HEK293T (cell line): ENCODE data around the gene NEBL.

ENCODE experiments used
- CTCF ChIA-PET: fragments of 350-600 bp; formaldehyde crosslinking; extraction: SDS; loops from one replicate; lab custom pipeline; 2021; ENCODE audit warnings: antibody characterized with exemption, inconsistent platforms; lab: Yijun Ruan, JAX
- POLR2A ChIA-PET: fragments of 350-600 bp; formaldehyde crosslinking; extraction: SDS; loops from one replicate; lab custom pipeline; 2020; ENCODE audit warnings: antibody characterized with exemption, inconsistent platforms; lab: Yijun Ruan, JAX
- DNase-seq: peaks from one replicate; pipeline ENCODE4 v3.0.0; 2012; ENCODE audit warnings: mixed read lengths; ENCODE audit errors: extremely low spot score
- ARNT ChIP-seq: fragments of 450-650 bp; IDR thresholded peaks from 2 replicates; pipeline ENCODE4 v1.6.1; 2017; ENCODE audit warnings: mild to moderate bottlenecking
- BHLHE40 ChIP-seq: fragments of 450-650 bp; IDR thresholded peaks from 2 replicates; pipeline ENCODE4 v1.6.1; 2016; ENCODE audit warnings: mild to moderate bottlenecking, moderate library complexity, borderline replicate concordance
- CTBP1 ChIP-seq: fragments of 450-650 bp; IDR thresholded peaks from 2 replicates; pipeline ENCODE4 v1.6.1; 2016; ENCODE audit warnings: borderline replicate concordance
- ELF4 ChIP-seq: fragments of 450-650 bp; IDR thresholded peaks from 2 replicates; pipeline ENCODE4 v1.6.1; 2017; ENCODE audit warnings: antibody characterized with exemption
- FOXA1 ChIP-seq: fragments of 450-650 bp; IDR thresholded peaks from 2 replicates; pipeline ENCODE4 v1.6.1; 2016; ENCODE audit warnings: mild to moderate bottlenecking
- FOXK2 ChIP-seq: fragments of 450-650 bp; IDR thresholded peaks from 2 replicates; pipeline ENCODE4 v1.6.1; 2016; ENCODE audit warnings: mild to moderate bottlenecking
- FOXM1 ChIP-seq: fragments of 450-650 bp; IDR thresholded peaks from 2 replicates; pipeline ENCODE4 v1.6.1; 2017; ENCODE audit warnings: mild to moderate bottlenecking, borderline replicate concordance
- HDGF ChIP-seq: fragments of 450-650 bp; IDR thresholded peaks from 2 replicates; pipeline ENCODE4 v1.6.1; 2017; ENCODE audit warnings: antibody characterized with exemption, borderline replicate concordance
- L3MBTL2 ChIP-seq: fragments of 450-650 bp; conservative IDR thresholded peaks from 2 replicates; pipeline ENCODE4 v1.6.1; 2016; ENCODE audit warnings: mild to moderate bottlenecking
- LEF1 ChIP-seq: fragments of 450-650 bp; IDR thresholded peaks from 2 replicates; pipeline ENCODE4 v1.6.1; 2017; ENCODE audit warnings: mild to moderate bottlenecking, borderline replicate concordance
- NFRKB ChIP-seq: fragments of 450-650 bp; IDR thresholded peaks from 2 replicates; pipeline ENCODE4 v1.6.1; 2016; ENCODE audit warnings: mild to moderate bottlenecking, moderate library complexity
- PKNOX1 ChIP-seq: fragments of 450-650 bp; IDR thresholded peaks from 2 replicates; pipeline ENCODE4 v1.6.1; 2016
- SP1 ChIP-seq: fragments of 450-650 bp; IDR thresholded peaks from 2 replicates; pipeline ENCODE4 v1.6.1; 2017
- SUZ12 ChIP-seq: fragments of 450-650 bp; IDR thresholded peaks from 2 replicates; pipeline ENCODE4 v1.6.1; 2016; ENCODE audit warnings: mild to moderate bottlenecking
- TARDBP ChIP-seq: fragments of 450-650 bp; IDR thresholded peaks from 2 replicates; pipeline ENCODE4 v1.6.1; 2016
- ZNF384 ChIP-seq: fragments of 450-650 bp; IDR thresholded peaks from 2 replicates; pipeline ENCODE4 v1.6.1; 2016

NEBL gene

GRCh38 chr10:20920061-20920460 is 22.9 kb upstream of the NEBL start:
- POLR2A ChIA-PET, result no interaction called here
- TF ChIP-seq ARNT (no peak), SP1 (no peak), ELF4 (no peak), FOXA1 (no peak), SUZ12 (no peak), BHLHE40 (no peak), LEF1 (no peak), CTBP1 (no peak), ZNF384 (no peak)
- no peak for DNase-seq
- CTCF ChIA-PET, result interaction anchor here (0.6 kb wide), 1 partner anchor 15 kb away, joined by 3 read pairs; no protein-coding TSS in a partner anchor

GRCh38 chr10:20919481-20919880 is 22.4 kb upstream of the NEBL start:
- no peak for TF ChIP-seq ZNF384
- TF ChIP-seq BHLHE40, result no peak
- no peak for TF ChIP-seq ELF4
- no peak for TF ChIP-seq LEF1
- TF ChIP-seq NFRKB, result no peak
- no peak for TF ChIP-seq TARDBP
- no peak for TF ChIP-seq CTBP1
- TF ChIP-seq FOXM1, result no peak
- TF ChIP-seq L3MBTL2, result no peak
- TF ChIP-seq SUZ12, result no peak
- TF ChIP-seq HDGF, result no peak
- TF ChIP-seq ARNT, result no peak
- no peak for TF ChIP-seq PKNOX1
- TF ChIP-seq SP1, result no peak
- TF ChIP-seq FOXA1, result no peak
- TF ChIP-seq FOXK2, result no peak
- no peak for DNase-seq
- CTCF ChIA-PET, result no interaction called here
- POLR2A ChIA-PET, result no interaction called here

- CTCF ChIA-PET, result no interaction called here
- TF ChIP-seq BHLHE40 (no peak), CTBP1 (no peak), FOXM1 (no peak), L3MBTL2 (no peak), ZNF384 (no peak), FOXA1 (no peak), FOXK2 (no peak), PKNOX1 (no peak), ARNT (no peak), SP1 (no peak), TARDBP (no peak), HDGF (no peak), ELF4 (no peak), LEF1 (no peak), NFRKB (no peak), SUZ12 (no peak)
- no peak for DNase-seq
- POLR2A ChIA-PET, result no interaction called here
Observed at GRCh38 chr10:20916976-20917375, 19.9 kb upstream of the NEBL start.

GRCh38 chr10:20912969-20913368 is 15.9 kb upstream of the NEBL start:
- TF ChIP-seq FOXK2 (no peak), CTBP1 (no peak), ZNF384 (no peak), ARNT (no peak), LEF1 (no peak), ELF4 (no peak), TARDBP (no peak), SP1 (no peak), L3MBTL2 (no peak), FOXM1 (no peak), BHLHE40 (no peak), SUZ12 (no peak), NFRKB (no peak), HDGF (no peak), PKNOX1 (no peak), FOXA1 (no peak)
- ChIA-PET CTCF (interaction anchor here (0.8 kb wide), 1 partner anchor 108 kb away, joined by 5 read pairs; no protein-coding TSS in a partner anchor), POLR2A (no interaction called here)
- DNase-seq, result no peak

- POLR2A ChIA-PET, result no interaction called here
- DNase-seq, result no peak
- CTCF ChIA-PET, result interaction anchor here (0.6 kb wide), 1 partner anchor 279 kb away, joined by 3 read pairs; no protein-coding TSS in a partner anchor
- no peak for TF ChIP-seq TARDBP
- no peak for TF ChIP-seq BHLHE40
- TF ChIP-seq ARNT, result no peak
- TF ChIP-seq HDGF, result no peak
- no peak for TF ChIP-seq SUZ12
- TF ChIP-seq NFRKB, result no peak
- no peak for TF ChIP-seq PKNOX1
- TF ChIP-seq FOXK2, result no peak
- TF ChIP-seq FOXM1, result no peak
- no peak for TF ChIP-seq LEF1
- TF ChIP-seq ELF4, result no peak
- no peak for TF ChIP-seq SP1
- TF ChIP-seq ZNF384, result no peak
Observed at GRCh38 chr10:20911626-20912025, 14.5 kb upstream of the NEBL start.

GRCh38 chr10:20909801-20910200 is 12.7 kb upstream of the NEBL start:
- no peak for DNase-seq
- ChIA-PET POLR2A (no interaction called here), CTCF (no interaction called here)
- TF ChIP-seq LEF1 (no peak), FOXA1 (no peak), PKNOX1 (no peak), CTBP1 (no peak), L3MBTL2 (no peak), ZNF384 (no peak), BHLHE40 (no peak), HDGF (no peak), ARNT (no peak)
